ENCODE data around the gene LARGE1.

LARGE1 gene

DNA sequence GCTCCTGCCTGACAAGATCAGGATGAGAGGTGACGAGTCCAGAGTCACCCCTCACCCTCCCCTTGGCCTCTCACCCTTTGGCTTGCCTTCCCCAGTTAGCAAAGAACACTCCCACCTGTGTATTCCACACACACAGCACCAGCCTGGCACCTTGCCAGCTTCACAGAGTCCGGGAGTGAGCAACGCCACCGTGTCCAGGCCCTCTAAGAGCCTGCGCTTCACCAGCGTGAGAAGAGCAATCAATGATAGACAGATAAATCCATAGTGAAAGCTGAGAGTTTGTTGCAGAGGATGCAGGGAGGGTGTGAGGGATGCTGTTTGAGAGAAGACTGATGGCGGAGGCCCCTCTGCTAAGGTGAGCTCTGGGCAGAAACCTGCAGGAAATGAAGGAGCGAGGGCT lies 404.5 kb downstream of the LARGE1 start:
- no peak for DNase-seq (ENCODE audit: insufficient read length, low spot score)
- no peak for FAIRE-seq
- TF ChIP-seq POLR2AphosphoS5 (IDR thresholded peaks at IDR 0.05; ENCODE audit: low read depth, low read length) (no peak), POLR2A (IDR thresholded peaks at IDR 0.05; ENCODE audit: low read depth, low read length) (no peak), TAF1 (IDR thresholded peaks at IDR 0.05; ENCODE audit: low read depth, low read length) (no peak), PAX5 (IDR thresholded peaks at IDR 0.05; ENCODE audit: insufficient read depth, low read length, severe bottlenecking) (no peak), POU2F2 (IDR thresholded peaks at IDR 0.05; ENCODE audit: low read depth, low read length) (no peak), SPI1 (IDR thresholded peaks at IDR 0.05; ENCODE audit: low read depth, low read length) (no peak)

DNA sequence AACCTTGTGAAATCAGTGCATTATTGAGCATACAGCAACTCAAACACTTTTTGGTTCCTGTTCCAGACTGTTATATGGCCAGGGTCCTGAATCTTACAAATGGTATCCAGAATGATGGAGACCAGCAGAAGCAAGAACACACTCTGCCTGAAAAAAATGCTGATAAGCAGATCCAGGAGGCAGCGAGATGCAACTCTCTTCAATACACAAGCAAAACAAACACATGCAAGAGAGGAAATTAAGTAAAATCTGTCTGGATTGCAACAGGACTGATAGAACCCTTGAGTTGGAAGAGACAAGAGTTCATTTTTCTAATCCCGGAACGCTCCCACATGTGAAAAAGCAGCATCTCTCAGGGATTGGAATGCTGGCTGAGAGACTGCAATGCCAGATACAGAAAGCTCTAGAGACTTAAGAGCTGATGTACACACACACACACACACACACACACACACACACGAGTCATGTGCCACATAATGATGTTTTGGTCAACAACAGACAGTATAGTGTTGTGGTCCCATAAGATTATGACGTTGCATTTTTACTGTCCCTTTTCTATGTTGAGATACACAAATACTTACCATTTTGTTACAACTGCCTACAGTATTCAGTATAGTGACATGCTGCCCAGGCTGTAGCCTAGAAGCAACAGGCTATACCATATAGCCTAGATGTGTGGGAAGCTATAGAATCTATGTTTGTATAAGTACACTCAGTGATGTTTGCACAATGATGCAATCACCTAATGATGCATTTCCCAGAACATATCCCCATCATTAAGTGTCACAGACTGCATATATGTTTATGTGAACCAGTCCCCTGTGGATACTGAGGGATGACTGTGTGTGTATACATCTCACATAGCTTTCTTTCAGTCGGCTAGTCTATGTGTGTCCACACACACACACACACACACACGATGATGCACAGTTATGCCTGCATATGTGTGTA lies 406.6 kb downstream of the LARGE1 start:
- FAIRE-seq = no peak
- TF ChIP-seq TAF1 (IDR thresholded peaks at IDR 0.05; ENCODE audit: low read depth, low read length) (no peak), PAX5 (IDR thresholded peaks at IDR 0.05; ENCODE audit: insufficient read depth, low read length, severe bottlenecking) (no peak), POLR2AphosphoS5 (IDR thresholded peaks at IDR 0.05; ENCODE audit: low read depth, low read length) (no peak), POU2F2 (IDR thresholded peaks at IDR 0.05; ENCODE audit: low read depth, low read length) (no peak), POLR2A (IDR thresholded peaks at IDR 0.05; ENCODE audit: low read depth, low read length) (no peak), SPI1 (IDR thresholded peaks at IDR 0.05; ENCODE audit: low read depth, low read length) (no peak)
- no peak for DNase-seq (ENCODE audit: insufficient read length, low spot score)

GRCh38 chr22:33512908-33513307 lies 407.4 kb downstream of the LARGE1 start:
- TF ChIP-seq SPI1 (IDR thresholded peaks at IDR 0.05; ENCODE audit: low read depth, low read length) = no peak
- no peak for TF ChIP-seq TAF1 (IDR thresholded peaks at IDR 0.05; ENCODE audit: low read depth, low read length)
- no peak for TF ChIP-seq POLR2A (IDR thresholded peaks at IDR 0.05; ENCODE audit: low read depth, low read length)
- no peak for TF ChIP-seq POLR2AphosphoS5 (IDR thresholded peaks at IDR 0.05; ENCODE audit: low read depth, low read length)
- no peak for TF ChIP-seq POU2F2 (IDR thresholded peaks at IDR 0.05; ENCODE audit: low read depth, low read length)
- TF ChIP-seq PAX5 (IDR thresholded peaks at IDR 0.05; ENCODE audit: insufficient read depth, low read length, severe bottlenecking) = no peak
- DNase-seq (ENCODE audit: insufficient read length, low spot score) (no peak), FAIRE-seq (no peak)

DNA sequence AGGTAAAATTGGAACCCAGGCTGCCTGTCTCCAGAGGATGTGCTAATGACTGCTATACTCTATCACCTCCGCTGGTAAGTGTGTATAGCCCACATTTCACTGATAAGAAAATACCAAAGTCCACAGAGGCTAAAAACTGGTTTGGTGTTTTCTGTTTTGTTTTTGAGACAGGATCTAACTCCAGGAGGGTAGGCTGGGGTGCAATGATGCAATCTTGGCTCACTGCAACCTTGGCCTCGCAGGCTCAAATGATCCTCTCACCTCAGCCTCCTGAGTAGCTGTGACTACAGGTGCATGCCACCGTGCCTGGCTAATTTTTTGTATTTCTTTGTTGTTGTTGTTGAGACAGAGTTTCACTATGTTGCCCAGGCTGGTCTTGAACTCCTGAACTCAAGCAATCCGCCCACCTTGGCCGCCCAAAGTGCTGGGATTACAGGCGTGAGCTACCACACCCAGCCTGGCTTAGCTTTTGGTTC lies 409.8 kb downstream of the LARGE1 start:
- TF ChIP-seq SPI1 (IDR thresholded peaks at IDR 0.05; ENCODE audit: low read depth, low read length) (no peak), TAF1 (IDR thresholded peaks at IDR 0.05; ENCODE audit: low read depth, low read length) (no peak), POU2F2 (IDR thresholded peaks at IDR 0.05; ENCODE audit: low read depth, low read length) (no peak), POLR2A (IDR thresholded peaks at IDR 0.05; ENCODE audit: low read depth, low read length) (no peak), PAX5 (IDR thresholded peaks at IDR 0.05; ENCODE audit: insufficient read depth, low read length, severe bottlenecking) (no peak), POLR2AphosphoS5 (IDR thresholded peaks at IDR 0.05; ENCODE audit: low read depth, low read length) (no peak)
- DNase-seq (ENCODE audit: insufficient read length, low spot score) = no peak
- no peak for FAIRE-seq

- no peak for FAIRE-seq
- TF ChIP-seq TAF1 (IDR thresholded peaks at IDR 0.05; ENCODE audit: low read depth, low read length) = no peak
Measured at GRCh38 chr22:33504941-33505625, 415.2 kb downstream of the LARGE1 start.

DNA sequence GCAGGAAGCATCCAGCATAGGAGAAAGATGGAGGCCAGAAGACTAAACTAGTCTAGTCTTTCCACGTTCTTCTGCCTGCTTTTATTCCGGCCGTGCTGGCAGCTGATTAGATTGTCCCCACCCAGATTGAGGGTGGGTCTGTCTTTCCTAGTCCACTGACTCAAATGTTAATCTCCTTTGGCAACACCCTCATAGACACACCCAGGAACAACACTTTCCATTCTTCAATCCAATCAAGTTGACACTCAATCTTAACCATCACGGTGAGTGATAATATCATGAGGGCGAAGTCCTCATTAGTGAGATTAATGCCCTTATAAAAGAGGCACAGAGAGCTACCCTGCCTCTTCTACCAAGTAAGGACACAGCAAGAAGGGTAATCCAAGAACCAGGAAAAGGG lies 424.2 kb downstream of the LARGE1 start:
- no peak for FAIRE-seq
- TF ChIP-seq POLR2AphosphoS5 (IDR thresholded peaks at IDR 0.05; ENCODE audit: low read depth, low read length) (no peak), PAX5 (IDR thresholded peaks at IDR 0.05; ENCODE audit: insufficient read depth, low read length, severe bottlenecking) (no peak), TAF1 (IDR thresholded peaks at IDR 0.05; ENCODE audit: low read depth, low read length) (no peak), POLR2A (IDR thresholded peaks at IDR 0.05; ENCODE audit: low read depth, low read length) (no peak), SPI1 (IDR thresholded peaks at IDR 0.05; ENCODE audit: low read depth, low read length) (no peak), POU2F2 (IDR thresholded peaks at IDR 0.05; ENCODE audit: low read depth, low read length) (no peak)

More at GRCh38 chr22:33504941-33505625, 415.2 kb downstream of the LARGE1 start:
- DNase-seq (ENCODE audit: insufficient read length, low spot score) = no peak

GRCh38 chr22:33493476-33494205 lies 426.6 kb downstream of the LARGE1 start:
- TF ChIP-seq PAX5 (IDR thresholded peaks at IDR 0.05; ENCODE audit: insufficient read depth, low read length, severe bottlenecking) = no peak
- TF ChIP-seq TAF1 (IDR thresholded peaks at IDR 0.05; ENCODE audit: low read depth, low read length) = no peak
- no peak for TF ChIP-seq SPI1 (IDR thresholded peaks at IDR 0.05; ENCODE audit: low read depth, low read length)
- DNase-seq (ENCODE audit: insufficient read length, low spot score) (no peak), FAIRE-seq (no peak)

More for the DNA sequence above, 424.2 kb downstream of the LARGE1 start:
- no peak for DNase-seq (ENCODE audit: insufficient read length, low spot score)

- DNase-seq (ENCODE audit: insufficient read length, low spot score) (no peak), FAIRE-seq (peak; percentile 51)
- TF ChIP-seq POLR2AphosphoS5 (IDR thresholded peaks at IDR 0.05; ENCODE audit: low read depth, low read length) = no peak
- TF ChIP-seq SPI1 (IDR thresholded peaks at IDR 0.05; ENCODE audit: low read depth, low read length) = no peak
- no peak; the same call in 1 of the 2 replicates for TF ChIP-seq TAF1 (IDR thresholded peaks at IDR 0.05; ENCODE audit: low read depth, low read length)
- TF ChIP-seq POLR2A (IDR thresholded peaks at IDR 0.05; ENCODE audit: low read depth, low read length) = peak; percentile 40; the same call in 1 of the 2 replicates
Measured at GRCh38 chr22:33492210-33492651, 428.0 kb downstream of the LARGE1 start.
